ENCODE data around the gene FZD2.

Gene FZD2

GRCh38 chr17:44607836-44608690, 50.8 kb downstream of the FZD2 start:
- DNase-seq (ENCODE audit: low read depth, low spot score) = no peak

GRCh38 chr17:44608727-44609435, 51.6 kb downstream of the FZD2 start:
- no peak for DNase-seq (ENCODE audit: low read depth, low spot score)

- no peak for DNase-seq (ENCODE audit: low read depth, low spot score)
Observed at GRCh38 chr17:44610331-44610730, 53.0 kb downstream of the FZD2 start.
